Measurements from ENCODE around the gene TFR2. TPM values are rescaled to one million over a fixed set of nuclear protein-coding genes. Genes with fewer than 3 reads are reported as not detected.

Gene TFR2
- total and polyA plus RNA-seq, 9 of the 15 experiments (the other 6 are each of a cell fraction or from before 2014, with no cell fraction given): 3.8 to 123 (median 51.1) TPM

GRCh38 chr7:100604028-100604975, 37.0 kb downstream of the TFR2 start (continued):
- TF ChIP-seq ZNF778 (CRISPR knock-in tag; IDR thresholded peaks at IDR 0.05): no peak
- 0 out of 2 replicates have a peak, but pooled peaks have one; percentile 14 for TF ChIP-seq EP300 (IDR thresholded peaks at IDR 0.05; ENCODE audit: low read length)
- TF ChIP-seq E2F3 (CRISPR knock-in tag; IDR thresholded peaks at IDR 0.05): peak; percentile 57; the same call in 1 of the 2 replicates
- TF ChIP-seq BCOR (IDR thresholded peaks at IDR 0.05): peak; percentile 54
- TF ChIP-seq ZNF143 (CRISPR knock-in tag; IDR thresholded peaks at IDR 0.05): 0 out of 2 replicates have a peak, but pooled peaks have one; percentile 24
- TF ChIP-seq RBM34 (IDR thresholded peaks at IDR 0.05; ENCODE audit: borderline replicate concordance, insufficient read depth, low read length): no peak
- peak; percentile 81 for TF ChIP-seq ATF7 (IDR thresholded peaks at IDR 0.05)
- no peak for TF ChIP-seq ZNF184 (CRISPR knock-in tag; IDR thresholded peaks at IDR 0.05)
- no peak for TF ChIP-seq NCOR1 (IDR thresholded peaks at IDR 0.05)
- no peak for TF ChIP-seq EWSR1 (IDR thresholded peaks at IDR 0.05; ENCODE audit: borderline replicate concordance, low read depth, partially characterized antibody)
- no peak for TF ChIP-seq CHD1 (IDR thresholded peaks at IDR 0.05; ENCODE audit: low read length)
- TF ChIP-seq CBX8 (IDR thresholded peaks at IDR 0.05; ENCODE audit: borderline replicate concordance, extremely low read depth, low read depth, low read length, poor library complexity, severe bottlenecking): no peak
- TF ChIP-seq U2AF2 (optimal IDR thresholded peaks at IDR 0.05; ENCODE audit: low read depth, low read length): no peak
- TF ChIP-seq ATF6 (CRISPR knock-in tag; IDR thresholded peaks at IDR 0.05): 0 out of 2 replicates have a peak, but pooled peaks have one; percentile 67
- no peak for TF ChIP-seq ZNF639 (CRISPR knock-in tag; conservative IDR thresholded peaks at IDR 0.05 in 1 of 2, IDR thresholded peaks at IDR 0.05 in 1 of 2)
- TF ChIP-seq ZNF41 (CRISPR knock-in tag; conservative IDR thresholded peaks at IDR 0.05): no peak
- no peak for TF ChIP-seq CAMTA2 (CRISPR knock-in tag; conservative IDR thresholded peaks at IDR 0.05)
- no peak for TF ChIP-seq MAFG (tag; conservative IDR thresholded peaks at IDR 0.05)
- no peak for TF ChIP-seq ZBED1 (IDR thresholded peaks at IDR 0.05)
- no peak for TF ChIP-seq MCM2 (IDR thresholded peaks at IDR 0.05; ENCODE audit: low read depth)
- TF ChIP-seq LEF1 (IDR thresholded peaks at IDR 0.05): no peak
- no peak; the same call in 1 of the 2 replicates for TF ChIP-seq MAX (CRISPR knock-in tag; IDR thresholded peaks at IDR 0.05)
- peak; percentile 99 for TF ChIP-seq CTCFL (IDR thresholded peaks at IDR 0.05; ENCODE audit: borderline replicate concordance, insufficient read depth, low read depth, low read length, poor library complexity, severe bottlenecking)

All from K562 (cell line).